ENCODE measurements around the gene RETREG3.

GRCh38 chr17:42543190-42544079, 65.7 kb downstream of the RETREG3 start:
- no peak for TF ChIP-seq CTCF (IDR thresholded peaks at IDR 0.05; ENCODE audit: low read length)
- no peak for TF ChIP-seq EZH2 (IDR thresholded peaks at IDR 0.05; ENCODE audit: borderline replicate concordance, low read length)
